GM18502 (cell line): Measurements from ENCODE around the gene IL9.

ENCODE experiments used
- ATAC-seq: cut with Tn5 transposase; IDR thresholded peaks from one replicate; pipeline ENCODE4 v1.9.1; 2021; ENCODE audit warnings: mild to moderate bottlenecking; ENCODE audit not compliant: unreplicated experiment, poor library complexity

IL9 gene

DNA sequence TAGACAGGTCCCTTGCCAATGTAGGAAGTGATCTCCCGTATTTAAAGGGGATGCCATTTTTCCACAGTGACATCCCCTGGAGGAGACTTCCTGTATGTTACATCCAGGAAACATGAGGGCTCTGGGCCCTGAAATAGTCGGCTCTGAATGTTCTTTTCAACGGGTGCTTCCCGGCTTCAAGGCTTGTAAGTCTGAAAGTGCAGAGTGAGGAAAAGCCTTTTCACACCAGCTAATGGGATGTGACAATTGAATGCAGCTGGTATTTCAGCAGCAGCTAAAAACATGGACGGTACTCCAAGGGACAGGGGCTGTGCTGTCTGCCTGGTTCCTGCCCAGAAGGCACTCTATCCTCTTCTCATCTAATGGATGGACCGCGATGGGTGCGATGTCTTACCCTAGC is 1.4 kb downstream of the IL9 start:
- ATAC-seq = no peak

DNA sequence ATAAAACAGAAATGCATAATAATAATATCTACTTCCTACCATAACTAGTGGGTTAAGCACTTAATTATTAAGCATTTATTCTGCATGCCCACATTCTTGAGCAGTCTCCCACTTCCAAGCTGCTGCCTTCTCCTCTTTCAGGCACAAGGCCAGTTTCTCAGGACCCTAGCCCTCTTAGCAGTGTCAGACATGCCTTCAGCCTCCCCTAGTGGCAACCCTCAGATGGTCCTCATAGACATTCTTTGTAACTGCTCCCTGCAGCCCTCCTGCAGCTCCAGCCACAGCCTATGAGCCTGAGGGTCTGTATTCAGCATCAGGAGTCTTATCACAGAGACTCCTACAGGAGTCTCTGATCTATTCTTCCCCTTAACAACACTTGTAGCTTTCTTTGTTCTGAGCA is 3.9 kb downstream of the IL9 start:
- ATAC-seq = no peak

DNA sequence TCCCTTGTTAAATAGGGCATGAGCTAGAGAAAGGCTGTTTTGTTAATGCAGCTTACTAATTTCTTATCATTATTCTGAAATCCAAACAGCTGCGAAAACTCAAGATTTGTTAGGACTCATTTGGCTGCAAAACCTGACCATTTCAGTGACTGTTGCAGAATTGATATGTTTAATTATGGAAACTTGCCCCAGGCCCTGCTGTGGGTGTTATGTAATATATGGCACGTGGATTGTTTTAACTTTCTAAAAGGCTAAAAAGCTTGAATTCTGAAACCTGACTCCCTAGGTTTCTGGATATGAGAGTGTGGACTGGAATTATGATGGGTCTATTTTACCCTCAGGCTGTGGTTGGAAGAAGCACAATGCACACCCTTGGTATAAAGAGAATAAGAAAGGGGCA is 4.4 kb downstream of the IL9 start:
- ATAC-seq = no peak

DNA sequence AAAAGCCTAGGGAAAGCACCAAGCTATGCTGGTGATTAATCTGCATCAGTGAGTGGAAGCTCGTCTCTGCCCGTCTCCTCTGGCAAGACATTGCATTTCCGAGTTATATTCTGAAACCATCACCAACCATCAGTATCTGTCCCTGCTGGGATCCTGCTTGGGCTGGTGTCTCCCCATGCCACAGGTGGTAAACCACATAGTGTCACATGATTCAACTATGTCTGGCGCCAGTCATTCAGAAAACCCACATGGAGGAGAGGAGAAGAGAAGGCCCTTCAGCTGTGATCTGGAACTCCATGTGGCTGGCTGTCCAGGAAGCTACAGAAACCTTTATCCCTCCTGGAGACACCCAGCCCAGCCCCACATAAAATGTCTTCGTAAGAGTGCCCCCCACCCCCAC is 4.8 kb downstream of the IL9 start:
- peak; percentile 68 for ATAC-seq

DNA sequence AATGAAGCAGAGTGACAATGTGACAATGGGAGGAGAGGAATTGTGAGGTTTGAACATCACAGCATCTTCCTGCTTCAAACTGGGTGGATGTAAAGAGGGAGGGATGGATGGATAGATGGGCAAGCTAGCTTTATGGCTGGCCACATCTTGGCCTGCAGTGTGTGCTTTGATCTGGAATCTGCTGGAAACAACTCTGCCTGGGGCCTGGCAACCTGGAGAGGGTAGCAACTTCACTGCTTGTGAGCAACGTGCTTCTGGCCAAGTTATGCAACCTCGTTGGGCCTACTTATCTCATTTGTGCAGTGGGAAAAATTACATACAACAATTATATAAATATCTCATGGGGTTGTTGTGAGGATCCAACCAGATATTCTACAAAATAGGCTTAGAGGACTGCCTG is 5.3 kb downstream of the IL9 start:
- no peak for ATAC-seq

DNA sequence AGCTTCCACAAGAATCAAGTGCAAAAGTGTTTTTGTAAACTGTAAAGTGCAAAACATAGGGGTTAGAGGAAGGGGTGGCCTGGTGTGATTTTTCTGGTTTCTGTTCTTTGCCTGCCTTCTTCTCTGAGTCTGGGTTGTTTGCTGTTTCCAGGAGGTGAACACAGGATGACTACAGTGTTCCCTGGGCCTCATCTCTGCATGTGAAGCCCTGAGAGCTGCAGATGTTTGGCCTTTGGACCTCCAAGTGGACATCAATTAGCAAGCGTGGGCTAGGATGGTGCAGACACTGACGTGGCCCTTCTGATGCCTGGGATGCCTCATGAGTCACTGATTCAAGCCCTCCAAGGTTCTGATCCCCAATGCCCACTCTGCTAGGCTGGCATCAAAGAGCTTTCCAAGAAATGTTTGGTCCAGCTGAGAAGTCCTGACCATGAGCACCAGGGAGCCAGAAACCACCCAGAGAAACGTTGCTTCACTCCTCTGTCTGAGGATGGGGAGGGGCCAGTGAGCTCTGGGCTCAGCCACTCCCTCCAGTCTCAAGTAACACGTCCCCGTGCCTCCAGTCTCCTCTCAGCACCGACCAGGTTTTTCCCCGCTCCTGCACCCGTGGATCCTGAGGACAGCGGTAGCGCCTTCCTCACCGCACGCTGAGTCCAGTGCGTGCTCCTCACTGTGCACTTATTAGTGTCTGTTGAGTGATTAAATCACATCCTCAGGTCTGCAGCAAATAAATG is 7.6 kb downstream of the IL9 start:
- ATAC-seq = no peak

DNA sequence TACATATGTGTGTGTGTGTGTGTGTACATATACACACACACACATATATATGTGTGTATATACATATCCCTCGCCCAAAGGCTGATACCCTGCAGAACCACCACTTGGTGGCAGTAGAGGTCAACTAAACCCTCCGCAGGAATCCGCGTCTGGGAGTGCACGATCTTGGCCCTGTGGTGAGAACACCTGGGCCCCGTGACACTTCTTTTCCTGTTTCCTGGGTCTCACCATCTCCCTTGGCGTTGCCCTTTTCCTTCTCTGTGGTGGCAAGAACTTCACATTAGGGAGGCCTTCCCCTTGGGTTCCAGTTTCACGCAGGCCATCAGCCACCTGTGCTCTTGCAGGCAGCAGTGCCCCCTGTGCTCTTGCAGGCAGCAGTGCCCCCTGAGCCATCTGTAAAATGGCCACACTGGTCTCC is 8.2 kb downstream of the IL9 start:
- peak; percentile 88 for ATAC-seq

DNA sequence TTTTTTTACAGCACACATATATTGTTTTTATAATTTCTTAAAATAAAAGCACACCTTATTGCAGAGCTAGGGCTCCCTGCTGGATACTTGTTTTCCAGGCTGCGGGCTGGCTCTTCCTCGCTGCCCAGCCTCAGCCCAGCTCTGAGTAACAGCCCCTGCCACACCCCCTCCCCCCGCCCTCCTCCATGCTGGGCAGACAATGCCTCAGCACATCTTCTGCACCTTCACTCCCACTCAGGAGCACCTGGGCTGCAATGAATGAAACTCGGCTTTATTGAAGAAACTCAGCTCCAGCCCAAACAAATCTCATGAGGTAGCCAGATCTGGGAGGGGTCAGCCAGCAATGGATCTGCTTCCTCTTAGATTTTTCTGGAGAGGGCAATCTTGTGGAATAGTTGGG is 9.5 kb downstream of the IL9 start:
- ATAC-seq = no peak

DNA sequence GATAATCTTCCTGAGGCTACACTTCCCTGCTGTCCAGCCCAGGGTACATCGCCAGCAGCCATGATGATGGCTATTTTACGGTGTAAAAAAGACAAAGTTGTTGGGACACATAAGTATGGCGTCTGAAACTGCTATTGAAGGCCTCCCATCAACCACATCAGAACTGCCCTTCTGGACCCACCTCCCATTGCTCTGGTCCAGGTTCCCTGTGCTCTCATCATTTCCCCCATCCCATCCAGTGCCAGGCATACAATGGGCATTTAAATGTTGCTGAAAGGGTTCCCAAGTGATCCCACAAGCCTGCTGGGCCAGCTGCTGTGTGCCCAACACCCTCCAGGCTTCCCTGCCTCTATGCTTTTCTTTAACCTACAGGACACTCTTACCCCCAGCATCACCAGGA is 10.6 kb downstream of the IL9 start:
- ATAC-seq = no peak

DNA sequence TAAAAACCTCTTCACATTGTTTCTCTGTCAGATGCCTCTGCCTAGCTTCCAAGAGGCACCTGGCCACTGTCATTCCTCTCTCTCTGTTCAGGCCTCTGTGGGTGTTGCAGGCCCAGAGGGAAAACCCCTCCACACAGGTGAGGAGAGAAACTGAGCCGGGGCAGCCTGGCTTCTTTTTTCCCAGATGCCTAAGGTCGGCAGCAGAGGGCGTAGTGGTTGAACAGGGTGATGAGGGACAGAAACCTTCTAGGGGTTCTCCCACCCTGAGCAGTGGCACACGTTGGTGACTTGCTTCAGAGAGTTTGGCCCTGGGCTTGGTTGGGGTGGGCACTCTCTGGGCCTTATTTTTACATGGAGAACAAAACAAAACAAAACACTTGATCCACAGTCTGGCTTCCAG is 12.2 kb downstream of the IL9 start:
- no peak for ATAC-seq

DNA sequence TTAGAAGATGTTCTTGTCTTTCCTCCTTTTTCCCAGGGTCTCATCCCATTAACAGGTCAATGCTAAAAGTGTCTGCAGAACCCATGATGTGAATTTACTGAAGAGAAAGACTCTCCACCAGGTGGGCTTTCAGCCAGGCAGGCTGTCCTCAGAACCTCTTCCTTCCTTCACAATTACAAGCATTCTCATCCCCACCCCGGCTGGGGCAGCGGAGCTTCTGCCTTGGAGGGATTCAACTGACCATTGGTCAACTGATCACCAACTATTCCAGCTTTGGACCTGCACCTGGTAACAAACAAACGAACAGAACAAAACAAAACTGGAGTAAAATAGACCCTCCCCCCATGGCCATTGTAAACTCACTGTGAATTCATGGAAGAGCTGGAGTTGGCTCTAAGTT is 12.6 kb downstream of the IL9 start:
- no peak for ATAC-seq

DNA sequence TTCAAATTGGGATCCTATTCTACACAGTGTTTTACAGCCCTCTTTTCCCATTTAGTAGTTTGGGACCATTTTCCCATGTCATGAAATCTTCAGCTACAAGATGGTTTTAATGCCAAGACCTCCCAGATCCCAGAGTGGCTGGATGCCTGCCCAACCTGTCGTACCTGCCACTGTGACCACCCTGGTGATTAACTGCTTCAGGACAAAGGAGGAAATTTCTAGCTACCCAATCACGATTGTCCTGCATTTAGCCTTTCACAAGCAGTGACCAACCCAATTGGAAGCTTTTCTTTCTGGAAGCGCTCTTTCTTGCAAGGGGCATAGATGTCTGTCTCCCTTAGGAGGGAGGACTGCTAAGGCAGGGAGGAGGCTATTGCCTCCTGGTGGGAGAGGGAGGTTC is 13.8 kb downstream of the IL9 start:
- ATAC-seq = no peak

DNA sequence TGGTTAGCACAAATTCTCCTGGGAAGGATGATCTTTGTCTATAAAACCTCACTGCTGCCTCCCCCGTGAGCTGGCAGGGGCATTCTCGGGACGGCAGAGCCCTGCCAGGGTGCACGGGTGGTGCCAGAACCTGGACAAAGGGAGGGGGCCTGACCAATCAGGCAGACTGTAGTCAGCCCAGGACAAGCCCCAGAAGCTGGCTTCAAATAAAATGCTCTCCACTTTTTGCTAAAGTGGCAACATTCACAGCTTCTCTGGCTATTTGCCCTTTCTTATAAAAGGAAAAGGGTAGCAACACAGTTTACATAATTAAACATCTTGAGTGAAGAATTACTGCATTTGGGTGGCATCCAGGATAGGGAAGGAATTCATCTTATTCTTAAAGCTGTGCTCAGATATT is 14.4 kb downstream of the IL9 start:
- no peak for ATAC-seq

DNA sequence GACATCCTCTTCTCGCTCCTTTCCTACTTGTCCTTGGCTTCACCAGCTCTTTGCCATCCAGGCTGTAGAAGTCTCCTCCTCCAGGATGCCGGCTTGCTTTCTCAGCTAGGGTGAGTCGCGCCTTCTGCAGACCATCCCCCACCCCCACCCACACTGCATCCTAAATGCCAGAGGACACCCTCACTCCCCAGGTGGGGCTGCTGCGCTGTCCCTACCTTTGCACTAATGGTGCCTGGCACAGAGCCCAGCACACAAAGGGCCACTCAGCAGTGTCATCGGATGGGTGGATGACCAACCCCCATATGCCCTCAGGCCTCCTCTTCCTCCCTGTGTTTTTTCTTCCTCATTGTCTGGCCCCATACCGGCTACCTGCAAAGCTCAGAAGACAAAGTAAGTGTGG is 14.8 kb downstream of the IL9 start:
- no peak for ATAC-seq

DNA sequence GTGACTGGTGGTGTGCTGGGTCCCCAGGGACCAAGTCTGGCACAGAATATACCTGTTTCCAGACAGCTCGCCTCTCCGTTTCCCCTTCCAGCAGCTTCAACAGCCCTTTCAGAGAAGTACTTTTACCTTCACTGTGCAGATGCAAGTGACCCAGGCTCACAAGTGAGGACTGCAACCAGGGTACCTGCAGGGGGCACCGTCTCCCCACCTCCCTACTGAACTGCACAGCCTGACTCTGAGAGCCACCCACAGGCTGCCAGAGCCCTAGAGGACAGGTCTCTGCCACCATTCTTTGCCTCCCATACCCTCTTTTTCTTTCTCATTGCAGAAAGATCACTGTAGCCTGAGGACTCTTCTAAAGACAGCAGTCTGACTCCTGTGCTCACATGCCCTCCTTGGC is 15.4 kb downstream of the IL9 start:
- ATAC-seq = no peak

DNA sequence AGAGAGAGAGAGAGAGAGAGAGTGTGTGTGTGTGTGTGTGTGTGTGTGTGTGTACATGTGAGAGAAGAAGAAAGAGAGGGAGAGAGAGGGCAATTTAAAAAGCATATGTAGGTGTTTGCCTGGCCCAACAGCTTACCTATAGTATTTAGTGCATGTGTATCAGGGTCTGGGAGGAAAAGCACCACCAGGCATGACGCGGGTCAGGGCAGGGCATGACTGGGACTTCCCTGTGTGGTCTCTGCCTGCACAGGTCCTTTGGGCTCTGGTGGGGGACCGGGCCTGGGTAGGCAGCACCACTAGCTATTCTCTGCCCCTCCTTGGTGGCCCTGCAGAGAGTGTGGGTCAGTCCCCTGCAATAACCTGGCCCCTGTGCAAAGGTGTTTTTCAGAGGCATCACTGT is 16.1 kb downstream of the IL9 start:
- no peak for ATAC-seq

DNA sequence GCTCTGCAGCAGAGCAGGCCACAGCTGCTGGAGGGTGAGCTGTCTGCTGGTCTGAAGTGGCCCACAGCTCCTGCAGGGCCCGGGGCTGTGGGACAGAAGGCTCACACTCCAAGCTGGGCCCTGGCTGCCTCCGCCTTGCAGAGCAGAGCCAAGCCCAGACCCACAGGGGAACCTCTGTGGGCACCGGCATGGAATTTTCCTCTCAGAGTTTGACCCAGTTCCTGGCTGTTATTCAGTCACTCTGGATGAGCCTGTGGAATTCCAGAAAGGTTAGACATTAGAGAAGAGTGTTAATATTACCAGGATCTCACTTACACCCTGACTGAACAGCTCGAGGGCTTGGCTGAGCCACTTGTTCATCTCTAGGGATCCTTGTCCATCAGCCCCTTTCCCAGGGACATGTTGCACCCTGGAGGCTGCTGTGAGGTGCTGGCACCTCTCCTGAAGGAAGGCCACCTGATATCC is 17.5 kb downstream of the IL9 start:
- no peak for ATAC-seq

DNA sequence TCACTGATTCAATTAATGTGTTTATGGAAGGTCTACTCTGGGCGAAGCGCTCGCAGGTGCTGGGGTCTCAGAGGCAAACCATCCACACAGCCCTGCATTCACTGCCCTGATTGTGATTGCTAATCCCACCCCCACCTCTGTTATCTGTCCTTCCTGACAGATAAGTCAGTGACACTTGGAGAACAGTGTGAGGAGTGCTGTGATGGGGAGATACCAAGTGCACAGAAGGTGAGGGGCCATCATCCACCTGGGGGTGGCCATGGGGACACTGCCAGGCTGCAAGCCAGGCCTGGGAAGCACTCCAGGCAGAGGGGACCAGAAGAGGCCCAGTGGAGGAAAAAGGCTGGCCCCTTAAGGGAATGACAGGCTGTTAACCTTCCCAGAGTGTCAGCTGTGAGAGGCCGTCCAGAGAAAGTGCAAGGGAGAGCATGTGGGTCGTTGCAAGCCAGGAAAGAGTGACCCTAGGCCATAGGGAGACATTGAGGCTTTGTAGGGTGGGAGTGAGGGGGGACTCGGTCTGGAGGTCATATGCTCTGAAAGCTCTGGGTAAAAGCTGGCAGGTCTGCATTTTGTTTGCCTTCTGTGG is 18.0 kb downstream of the IL9 start:
- no peak for ATAC-seq

DNA sequence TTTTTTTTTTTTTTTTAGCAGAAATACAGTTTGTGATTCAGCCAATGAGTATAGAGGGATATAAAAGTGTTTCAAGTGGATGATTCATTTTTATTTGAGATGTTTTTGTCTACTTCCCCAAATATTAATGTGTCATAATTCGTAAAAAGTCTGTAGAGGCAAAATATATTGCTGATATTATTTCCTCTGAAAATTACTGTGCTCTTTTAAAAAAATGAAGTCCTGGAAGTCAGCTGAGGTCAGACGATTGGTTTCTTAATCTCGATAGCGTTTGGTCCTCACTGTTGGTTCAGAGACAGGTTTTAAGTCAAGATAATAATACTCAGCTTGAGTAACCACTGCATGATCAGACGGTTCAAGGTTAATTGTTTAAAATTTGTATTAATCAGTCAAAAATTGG is 19.5 kb downstream of the IL9 start:
- ATAC-seq = no peak

DNA sequence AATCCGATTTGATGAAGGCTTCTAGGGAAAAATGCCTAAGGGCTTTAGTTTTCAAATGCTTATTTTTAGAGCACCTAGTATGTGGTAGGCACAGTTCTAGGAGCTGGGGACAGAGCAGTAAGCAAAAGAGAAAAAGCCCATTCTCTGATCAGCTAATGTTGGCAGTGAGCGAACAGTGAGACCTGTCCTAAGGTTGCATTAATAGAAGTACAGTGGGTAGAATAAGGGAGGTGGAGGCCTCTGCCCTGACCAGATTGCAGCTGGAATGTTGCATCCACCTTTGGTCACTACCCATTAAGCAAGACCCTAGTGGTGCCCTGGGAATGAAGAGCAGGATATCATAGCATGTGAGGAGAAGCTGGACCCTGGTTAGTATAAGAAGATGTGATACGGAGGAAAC is 20.1 kb downstream of the IL9 start:
- ATAC-seq = no peak

DNA sequence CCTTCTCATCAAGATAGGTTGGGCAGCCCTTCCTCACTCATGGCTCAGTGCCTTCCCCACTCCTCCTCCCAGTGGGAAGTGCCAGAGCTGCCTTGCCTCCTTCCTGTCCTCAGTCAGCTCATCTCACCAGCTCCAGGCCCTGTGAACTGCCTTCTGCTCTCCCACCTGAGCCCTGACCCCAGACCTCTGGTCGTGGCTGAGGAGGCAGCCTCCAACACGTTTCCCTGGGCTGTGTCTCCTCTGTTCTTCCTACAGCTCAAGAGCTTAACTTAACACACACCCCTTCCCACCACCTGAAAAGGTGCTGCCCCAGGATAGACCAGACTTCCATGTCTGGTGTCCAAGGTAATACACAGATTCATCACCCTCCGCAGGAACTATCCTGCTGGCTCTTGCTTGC is 21.2 kb downstream of the IL9 start:
- ATAC-seq = no peak

DNA sequence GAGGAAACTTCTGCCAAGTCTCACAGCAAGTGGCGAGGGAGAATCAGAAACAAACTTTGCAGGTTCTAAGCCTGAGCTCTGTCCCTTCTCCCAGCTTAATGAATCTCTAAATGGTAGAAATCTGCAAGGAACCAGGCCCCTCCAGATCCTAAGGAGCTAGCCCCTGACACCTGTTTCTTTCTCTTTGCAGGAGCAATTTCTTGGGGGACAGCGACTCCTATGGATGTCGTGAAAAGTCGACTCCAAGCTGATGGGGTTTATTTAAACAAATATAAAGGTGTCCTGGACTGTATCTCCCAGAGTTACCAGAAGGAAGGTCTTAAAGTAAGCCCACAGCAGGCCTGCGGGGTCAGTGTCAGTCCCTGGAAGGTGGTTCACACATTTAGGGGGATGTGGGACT is 21.8 kb downstream of the IL9 start:
- ATAC-seq = no peak
